ENCODE data around the gene GJB2. TPM values are rescaled to one million over a fixed set of nuclear protein-coding genes. Genes with fewer than 3 reads are reported as not detected.

GJB2 gene
- 153 and 672 TPM in 2 replicates for total RNA-seq

DNA sequence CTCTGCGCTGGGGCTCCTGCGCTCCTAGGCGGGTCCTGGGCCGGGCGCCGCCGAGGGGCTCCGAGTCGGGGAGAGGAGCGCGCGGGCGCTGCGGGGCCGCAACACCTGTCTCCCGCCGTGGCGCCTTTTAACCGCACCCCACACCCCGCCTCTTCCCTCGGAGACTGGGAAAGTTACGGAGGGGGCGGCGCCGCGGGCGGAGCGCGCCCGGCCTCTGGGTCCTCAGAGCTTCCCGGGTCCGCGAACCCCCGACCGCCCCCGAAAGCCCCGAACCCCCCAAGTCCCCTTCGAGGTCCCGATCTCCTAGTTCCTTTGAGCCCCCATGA is at the start of gene GJB2:
Gene GJB2 (minus strand): TSS at position 103 of the 326 bp plus-strand sequence. CDS start 3,357 bp downstream, outside the sequence.

DNA sequence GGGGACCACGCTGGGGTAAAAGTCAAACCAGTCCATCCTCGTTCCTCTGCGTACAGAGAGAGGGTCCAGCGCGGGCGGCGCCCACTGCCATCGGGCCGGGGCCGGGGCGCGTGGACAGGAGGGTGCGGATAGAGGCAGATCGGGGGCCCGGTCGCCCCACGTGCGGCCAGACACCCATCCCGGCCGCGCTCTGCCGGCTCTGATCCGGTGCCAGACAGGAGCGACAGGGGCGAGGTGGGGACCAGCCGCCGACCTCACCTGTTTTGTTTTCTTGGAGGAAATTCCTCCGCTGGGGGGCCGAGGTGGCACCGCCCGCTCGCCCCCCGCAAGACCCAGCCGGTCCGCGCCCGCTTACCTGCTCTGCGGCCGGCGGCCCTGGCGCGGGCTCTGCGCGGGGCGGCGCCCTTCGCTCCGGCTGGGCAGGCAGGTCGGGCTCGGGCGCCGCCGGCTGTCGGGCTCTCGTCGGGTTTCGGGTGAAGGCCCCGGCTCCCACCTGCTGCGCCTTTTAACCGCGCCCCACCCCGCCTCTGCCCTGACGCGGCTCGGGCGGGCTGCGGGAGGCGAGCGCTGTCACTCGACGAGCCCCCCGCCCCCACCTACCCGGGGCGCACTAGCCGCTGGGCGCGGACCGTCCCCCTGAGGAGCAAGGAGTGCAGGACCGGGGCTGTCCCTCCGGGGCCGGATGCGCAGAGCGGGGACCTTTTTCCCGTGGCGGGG is 39.3 kb upstream of the GJB2 start, which contains the start of gene GJB6:
Gene GJB6 (minus strand): TSS at position 481 of the 717 bp plus-strand sequence. CDS start 8,839 bp downstream, outside the sequence.

DNA sequence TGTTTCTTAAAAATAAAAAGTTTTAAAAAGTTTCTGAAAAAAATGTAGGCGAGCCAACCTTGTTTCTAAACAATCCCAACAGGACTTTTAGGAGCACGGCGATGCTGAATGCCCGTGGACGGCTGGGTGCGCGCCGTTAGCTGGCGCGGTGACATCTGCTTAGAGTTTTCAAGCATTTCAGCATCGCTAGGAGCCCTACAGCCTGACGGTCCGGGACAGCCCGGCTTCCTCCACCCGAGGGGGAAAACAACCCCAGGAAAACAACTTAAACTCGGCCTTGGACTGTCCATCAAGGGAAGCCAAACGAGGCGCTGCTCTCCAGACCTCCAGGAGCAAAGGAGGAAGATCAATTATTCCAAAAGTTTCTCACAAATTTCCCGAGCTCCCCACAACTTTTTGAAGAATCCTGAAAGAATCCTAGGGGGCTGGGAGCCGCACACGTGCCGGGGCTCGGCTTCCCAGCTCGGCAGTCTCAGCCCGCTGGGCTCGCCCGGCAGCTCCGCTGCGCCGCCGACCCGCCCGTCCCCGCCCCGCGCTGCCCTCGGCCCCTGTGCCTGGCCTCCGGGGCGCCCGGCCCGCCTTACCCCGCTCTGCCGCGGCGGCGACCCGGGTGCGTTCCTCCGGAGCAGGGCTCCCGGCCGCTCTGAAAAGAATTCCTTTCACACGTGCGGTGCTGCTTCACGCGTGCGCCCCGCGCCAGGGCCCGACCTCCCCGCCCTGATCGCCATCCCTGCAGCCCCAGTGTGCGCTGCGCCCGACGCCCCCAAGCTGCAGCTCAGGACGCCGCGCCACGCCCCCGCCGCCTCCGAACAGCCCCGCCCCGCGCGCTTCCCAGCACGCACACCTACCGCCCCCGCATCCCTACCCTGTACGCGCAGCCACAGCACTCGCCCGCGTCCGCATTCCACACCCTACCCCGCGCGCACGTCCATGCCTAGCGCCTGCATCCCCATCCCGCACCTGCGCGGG is 32.1 kb downstream of the GJB2 start, which contains the start of gene GJA3:
Gene GJA3 (minus strand): TSS at position 747 of the 969 bp plus-strand sequence. CDS start 17,764 bp downstream, outside the sequence.

Other genes with a start within 250 kb of the GJB2 start
- gene ZMYM2, start 234.2 kb downstream of the GJB2 start, total RNA-seq, result 66.0 and 104 TPM in 2 replicates
- gene GJA3, start 31.9 kb downstream of the GJB2 start, total RNA-seq, result under 0.01 and 0.43 TPM in 2 replicates
- 20.2 and 74.0 TPM in 2 replicates for gene GJB6, start 39.4 kb upstream of the GJB2 start, total RNA-seq